OCI-LY7 (cell line): ENCODE results near the gene PSMC2. TPM values are rescaled to one million over a fixed set of nuclear protein-coding genes. Genes with fewer than 3 reads are reported as not detected.

Source experiments
- BruUV-seq: library from RNA; stranded (reverse); fragments of 400-500 nt; replicated peaks from 2 replicates; lab custom pipeline; 2021; lab: Mats Ljungman, UMichigan
- CTCF ChIA-PET: fragments of 300-600 bp; sonication (Branson Sonifier 250); formaldehyde crosslinking; loops from one replicate; lab custom pipeline; 2022; ENCODE audit warnings: antibody characterized with exemption; ENCODE audit not compliant: unreplicated experiment; lab: Charles Lee
- POLR2A ChIA-PET: fragments of 300-600 bp; sonication (Branson Sonifier 250); formaldehyde crosslinking; loops from one replicate; lab custom pipeline; 2022; ENCODE audit warnings: antibody characterized with exemption; lab: Charles Lee
- DNase-seq: peaks from one replicate; pipeline ENCODE4 v3.0.0-alpha.2; 2015; ENCODE audit warnings: low spot score
- H2AFZ ChIP-seq: fragments of 200-600 bp; sonication (generic), shearing (Covaris generic); 2 replicates; pipeline ENCODE4 v1.6.1; 2014; ENCODE audit warnings: mild to moderate bottlenecking, antibody characterized with exemption, low read length, moderate library complexity
- H3K27ac ChIP-seq: fragments of 200-600 bp; sonication (generic); 2 replicates; pipeline ENCODE4 v1.5.1; 2014; ENCODE audit warnings: mixed run types, low read depth, mild to moderate bottlenecking, moderate library complexity, low read length, inconsistent platforms; ENCODE audit not compliant: poor library complexity, severe bottlenecking
- H3K36me3 ChIP-seq: fragments of 200-600 bp; sonication (generic); 2 replicates; pipeline ENCODE4 v1.6.1; 2014; ENCODE audit warnings: mild to moderate bottlenecking, antibody characterized with exemption, low read length, moderate library complexity, mixed read lengths; ENCODE audit not compliant: insufficient read depth
- H3K4me1 ChIP-seq: fragments of 200-600 bp; sonication (generic); 2 replicates; pipeline ENCODE4 v1.5.1; 2014; ENCODE audit warnings: mild to moderate bottlenecking, low read length; ENCODE audit not compliant: insufficient read depth, poor library complexity, severe bottlenecking
- H3K4me2 ChIP-seq: fragments of 200-600 bp; sonication (generic); 2 replicates; pipeline ENCODE4 v1.6.1; 2014; ENCODE audit warnings: mild to moderate bottlenecking, low read length
- H3K4me3 ChIP-seq: fragments of 200-600 bp; sonication (generic); 2 replicates; pipeline ENCODE4 v1.5.1; 2014; ENCODE audit warnings: mild to moderate bottlenecking, low read depth, low read length; ENCODE audit not compliant: poor library complexity, severe bottlenecking
- H3K79me2 ChIP-seq: fragments of 200-600 bp; sonication (generic); 2 replicates; pipeline ENCODE4 v1.6.1; 2016; ENCODE audit warnings: low read depth, mild to moderate bottlenecking, low read length, moderate library complexity, mixed read lengths; ENCODE audit not compliant: insufficient read depth
- H3K9me2 ChIP-seq: fragments of 200-600 bp; sonication (generic); 2 replicates; pipeline ENCODE4 v1.6.1; 2016; ENCODE audit warnings: mild to moderate bottlenecking, low read length, mixed read lengths; ENCODE audit not compliant: insufficient read depth
- H3K9me3 ChIP-seq: fragments of 200-600 bp; sonication (generic); 2 replicates; pipeline ENCODE4 v1.6.1; 2014; ENCODE audit warnings: mild to moderate bottlenecking, mixed run types, low read length, mixed read lengths
- H4K20me1 ChIP-seq: fragments of 200-600 bp; sonication (generic); 2 replicates; pipeline ENCODE4 v1.6.1; 2014; ENCODE audit warnings: mild to moderate bottlenecking, antibody characterized with exemption, low read length, moderate library complexity, mixed read lengths; ENCODE audit not compliant: insufficient read depth
- EZH2phosphoT487 ChIP-seq: fragments of 200-600 bp; sonication (generic); IDR thresholded peaks from 2 replicates; pipeline ENCODE4 v1.6.1; 2018; ENCODE audit warnings: low read depth, borderline replicate concordance, mild to moderate bottlenecking, mixed run types, antibody characterized with exemption, low read length, moderate library complexity, mixed read lengths
- intact Hi-C: fragments of 100-400 bp; cut with micrococcal nuclease; formaldehyde crosslinking; loops from one replicate; pipeline ENCODE4 v1.10.0; 2022; ENCODE audit not compliant: unreplicated experiment
- total RNA-seq, 2 experiments: library from RNA; depleted of rRNA in 1 of 2; stranded (reverse); fragments of >200 nt in 1 of 2; shearing (Covaris generic) in 1 of 2; gene quantifications; 2 replicates each; pipeline ENCODE4 v1.2.3, GENCODE V29; 2014 to 2022
- TF ChIP-seq, protein P1 (sequence below): fragments of 200-600 bp; sonication (generic); conservative IDR thresholded peaks from 2 replicates; pipeline ENCODE4 v1.5.1; 2014; ENCODE audit warnings: mild to moderate bottlenecking, antibody characterized with exemption, low read length, moderate library complexity, mixed read lengths

The PSMC2 gene
- total RNA-seq, 2 experiments from 2014 or later, result 77.7 to 129 TPM

- intact Hi-C loops, result no loop called here
- peaks cover 39% of the 10 kb centered on the region for H3K4me1 ChIP-seq
- H2AFZ ChIP-seq, result no peak overlapping the region
- peak overlapping the region; percentile 91 for H3K4me2 ChIP-seq
- H3K27ac ChIP-seq, result no peak overlapping the region
- H3K4me3 ChIP-seq, result peak overlapping the region; percentile 85
- ChIA-PET CTCF (no interaction called here), POLR2A (interaction anchor here (1.0 to 1.4 kb wide), 2 partner anchors 12 to 59 kb away, joined by 3 to 6 read pairs; no protein-coding TSS in a partner anchor)
- DNase-seq, result no peak
- BruUV-seq, result no TSS peak
- H3K9me2 ChIP-seq, result no peaks in the 10 kb centered on the region
- peaks cover 24% of the 10 kb centered on the region for H4K20me1 ChIP-seq
- H3K36me3 ChIP-seq, result peaks cover 41% of the 10 kb centered on the region
- no peaks in the 10 kb centered on the region for H3K9me3 ChIP-seq
- no peak for TF ChIP-seq EZH2phosphoT487
- TF ChIP-seq, protein P1, sequence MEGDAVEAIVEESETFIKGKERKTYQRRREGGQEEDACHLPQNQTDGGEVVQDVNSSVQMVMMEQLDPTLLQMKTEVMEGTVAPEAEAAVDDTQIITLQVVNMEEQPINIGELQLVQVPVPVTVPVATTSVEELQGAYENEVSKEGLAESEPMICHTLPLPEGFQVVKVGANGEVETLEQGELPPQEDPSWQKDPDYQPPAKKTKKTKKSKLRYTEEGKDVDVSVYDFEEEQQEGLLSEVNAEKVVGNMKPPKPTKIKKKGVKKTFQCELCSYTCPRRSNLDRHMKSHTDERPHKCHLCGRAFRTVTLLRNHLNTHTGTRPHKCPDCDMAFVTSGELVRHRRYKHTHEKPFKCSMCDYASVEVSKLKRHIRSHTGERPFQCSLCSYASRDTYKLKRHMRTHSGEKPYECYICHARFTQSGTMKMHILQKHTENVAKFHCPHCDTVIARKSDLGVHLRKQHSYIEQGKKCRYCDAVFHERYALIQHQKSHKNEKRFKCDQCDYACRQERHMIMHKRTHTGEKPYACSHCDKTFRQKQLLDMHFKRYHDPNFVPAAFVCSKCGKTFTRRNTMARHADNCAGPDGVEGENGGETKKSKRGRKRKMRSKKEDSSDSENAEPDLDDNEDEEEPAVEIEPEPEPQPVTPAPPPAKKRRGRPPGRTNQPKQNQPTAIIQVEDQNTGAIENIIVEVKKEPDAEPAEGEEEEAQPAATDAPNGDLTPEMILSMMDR, result no peak
- peaks cover 91% of the 10 kb centered on the region for H3K79me2 ChIP-seq
Measured at GRCh38 chr7:103348452-103348851, 1.0 kb downstream of the PSMC2 start.

- CTCF ChIA-PET, result no interaction called here
- peak overlapping the region; percentile 91 for H3K4me2 ChIP-seq
- H4K20me1 ChIP-seq, result peaks cover 24% of the 10 kb centered on the region
- POLR2A ChIA-PET, result interaction anchor here (0.7 to 1.4 kb wide), 2 partner anchors 11 to 12 kb away, joined by 4 to 6 read pairs; no protein-coding TSS in a partner anchor
- no peak overlapping the region for H3K27ac ChIP-seq
- peak overlapping the region; percentile 85 for H3K4me3 ChIP-seq
- H3K9me2 ChIP-seq, result no peaks in the 10 kb centered on the region
- BruUV-seq, result no TSS peak
- H3K4me1 ChIP-seq, result peaks cover 38% of the 10 kb centered on the region
- H3K79me2 ChIP-seq, result peaks cover 91% of the 10 kb centered on the region
- TF ChIP-seq, protein P1, result no peak
- TF ChIP-seq EZH2phosphoT487, result no peak
- intact Hi-C loops, result no loop called here
- DNase-seq, result no peak
- no peaks in the 10 kb centered on the region for H3K9me3 ChIP-seq
- H2AFZ ChIP-seq, result no peak overlapping the region
- H3K36me3 ChIP-seq, result peaks cover 46% of the 10 kb centered on the region
Measured at GRCh38 chr7:103348959-103349358, 1.5 kb downstream of the PSMC2 start.

DNA sequence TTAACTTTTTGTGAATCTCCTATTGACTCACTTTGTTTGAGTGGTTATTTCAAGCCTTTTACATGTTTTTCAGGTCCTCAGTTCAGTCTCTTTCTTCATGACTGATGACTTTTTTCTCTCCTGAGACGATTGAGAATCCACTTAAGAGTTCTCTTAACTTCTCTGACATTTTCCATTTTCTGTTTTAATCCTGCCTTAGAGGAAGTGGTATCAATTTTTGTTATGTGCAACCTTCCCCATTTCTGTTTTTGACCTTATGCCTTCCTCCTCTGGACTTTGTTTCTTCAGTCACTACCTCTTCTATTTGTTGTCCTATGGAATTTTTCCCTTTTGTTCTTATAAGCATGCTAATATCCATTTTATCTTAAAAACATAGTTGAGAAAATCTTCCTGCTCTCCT, 2.4 kb downstream of the PSMC2 start:
- H3K4me3 ChIP-seq, result peak overlapping the region; percentile 85
- peaks cover 54% of the 10 kb centered on the region for H3K36me3 ChIP-seq
- no peak overlapping the region for H3K27ac ChIP-seq
- no peaks in the 10 kb centered on the region for H3K9me3 ChIP-seq
- TF ChIP-seq, protein P1, result no peak
- no peak for TF ChIP-seq EZH2phosphoT487
- CTCF ChIA-PET, result no interaction called here
- BruUV-seq, result no TSS peak
- DNase-seq, result no peak
- peaks cover 24% of the 10 kb centered on the region for H4K20me1 ChIP-seq
- H3K9me2 ChIP-seq, result no peaks in the 10 kb centered on the region
- intact Hi-C loops, result no loop called here
- H3K79me2 ChIP-seq, result peaks cover 91% of the 10 kb centered on the region
- peaks cover 38% of the 10 kb centered on the region for H3K4me1 ChIP-seq
- peak overlapping the region; percentile 91 for H3K4me2 ChIP-seq
- no peak overlapping the region for H2AFZ ChIP-seq
- POLR2A ChIA-PET, result interaction anchor here (0.7 kb wide), 1 partner anchor 11 kb away, joined by 4 read pairs; no protein-coding TSS in a partner anchor
